ENCODE data around the gene PHF2.

PHF2 gene

GRCh38 chr9:93690618-93691017 lies 114.2 kb downstream of the PHF2 start:
- TF ChIP-seq CTCF (IDR thresholded peaks at IDR 0.05; ENCODE audit: low read depth, low read length), result no peak

GRCh38 chr9:93693129-93693528 lies 116.7 kb downstream of the PHF2 start:
- no peak for TF ChIP-seq CTCF (IDR thresholded peaks at IDR 0.05; ENCODE audit: low read depth, low read length)
- H3K4me3 ChIP-seq (ENCODE audit: low read depth, low read length), result no peak overlapping the region

More at GRCh38 chr9:93690618-93691017, 114.2 kb downstream of the PHF2 start:
- no peak overlapping the region for H3K4me3 ChIP-seq (ENCODE audit: low read depth, low read length)

GRCh38 chr9:93697352-93698139 lies 121.2 kb downstream of the PHF2 start:
- no peak overlapping the region for H3K4me3 ChIP-seq (ENCODE audit: low read depth, low read length)
- TF ChIP-seq CTCF (IDR thresholded peaks at IDR 0.05; ENCODE audit: low read depth, low read length), result no peak

GRCh38 chr9:93698140-93698908 lies 121.9 kb downstream of the PHF2 start:
- TF ChIP-seq CTCF (IDR thresholded peaks at IDR 0.05; ENCODE audit: low read depth, low read length), result no peak
- no peak overlapping the region for H3K4me3 ChIP-seq (ENCODE audit: low read depth, low read length)

- H3K4me3 ChIP-seq (ENCODE audit: low read depth, low read length), result no peak overlapping the region
- TF ChIP-seq CTCF (IDR thresholded peaks at IDR 0.05; ENCODE audit: low read depth, low read length), result no peak
These were observed 123.3 kb downstream of the PHF2 start for GRCh38 chr9:93699650-93700049.

GRCh38 chr9:93701494-93702218 lies 125.3 kb downstream of the PHF2 start:
- no peak overlapping the region for H3K4me3 ChIP-seq (ENCODE audit: low read depth, low read length)
- no peak for TF ChIP-seq CTCF (IDR thresholded peaks at IDR 0.05; ENCODE audit: low read depth, low read length)
